Ovary (tissue), 9 donors: Measurements from ENCODE around the gene IL3RA. TPM values are rescaled to one million over a fixed set of nuclear protein-coding genes. Genes with fewer than 3 reads are reported as not detected.
A peak's percentile ranks its signal among the peaks of the same experiment; 100 is the strongest.

Source experiments
- DNase-seq, 5 donors: peaks; one replicate each; pipeline ENCODE4 v3.0.0-alpha.2; 2019 to 2020
- H3K27ac ChIP-seq, 2 donors: fragments of 200-600 bp; one replicate each; pipeline versions ENCODE4 v1.5.1 to v1.8.0; 2019 to 2022
- H3K27me3 ChIP-seq: fragments of 200-600 bp; one replicate; pipeline ENCODE4 v1.8.0; 2022
- H3K36me3 ChIP-seq: fragments of 200-600 bp; sonication (generic); one replicate; pipeline ENCODE4 v1.5.1; 2019
- H3K4me1 ChIP-seq: one replicate; pipeline ENCODE4 v1.8.1; 2013; ENCODE audit warnings: mild to moderate bottlenecking, moderate library complexity; ENCODE audit not compliant: insufficient read depth
- H3K4me3 ChIP-seq: fragments of 200-600 bp; sonication (generic); one replicate; pipeline ENCODE4 v1.5.1; 2017
- H3K9me3 ChIP-seq, 2 donors: fragments of 200-600 bp in 1 of 2; sonication (generic) in 1 of 2; one replicate each; pipeline versions ENCODE4 v1.5.1 to v1.8.1; 2013 to 2019; ENCODE audit warnings: mild to moderate bottlenecking in 1 of 2, moderate library complexity in 1 of 2
- CTCF ChIP-seq, 3 donors: fragments of 450-650 bp in 2 of 3; fragments of 200-600 bp in 1 of 3; IDR thresholded peaks; one replicate each; pipeline versions ENCODE4 v1.5.1 to v1.8.0; 2016 to 2022; ENCODE audit warnings: antibody characterized with exemption in 3 of 3, mild to moderate bottlenecking in 1 of 3
- EP300 ChIP-seq: sonication (generic); formaldehyde crosslinking; IDR thresholded peaks from one replicate; pipeline ENCODE4 v1.6.1; 2017; ENCODE audit warnings: antibody characterized with exemption
- POLR2A ChIP-seq: fragments of 450-650 bp; IDR thresholded peaks from one replicate; pipeline ENCODE4 v1.6.1; 2017; ENCODE audit warnings: antibody characterized with exemption, mild to moderate bottlenecking, moderate library complexity
- WGBS, 3 donors: extraction: QIAGEN DNeasy Blood & Tissue Kit in 1 of 3; methylation state at CpG; one replicate each; pipeline versions ENCODE4 v1.1.5 to v1.1.7; 2013 to 2017; 5-methylcytosine and 5-hydroxymethylcytosine counted together
- intact Hi-C, 4 donors: fragments of 100-400 bp; cut with DNase I; formaldehyde crosslinking; loops; one replicate each; pipeline versions ENCODE4 v1.11.0 to v1.15.1; 2022 to 2023
- microRNA counts: library from miRNA; unstranded; fragments of <30 nt; microRNA quantifications from one replicate; lab custom pipeline; 2016
- microRNA-seq, 3 donors: library from miRNA; unstranded; fragments of <30 nt; microRNA quantifications; one replicate each; pipeline versions ENCODE4 to v1.2.0, GENCODE V29; 2019 to 2020
- polyA plus RNA-seq, 2 donors: library from polyadenylated mRNA; stranded (reverse); fragments of 200-250 nt in 1 of 2; fragments of 350-450 nt in 1 of 2; fragmentation: Illumina TruSeq in 1 of 2; extraction: RNeasy Lipid Tissue Mini Kit (QIAGEN cat#74804) in 1 of 2; gene quantifications; one replicate each; pipeline ENCODE4 v1.2.3, GENCODE V29; 2013 to 2014
- small RNA-seq: library from RNA; depleted of rRNA; stranded (forward); fragments of <200 nt; gene quantifications from one replicate; pipeline ENCODE3, GENCODE V24; 2016
- total RNA-seq, 7 donors: library from RNA; depleted of rRNA in 2 of 7; stranded (reverse); fragments of >200 nt in 2 of 7; fragmentation: NEBNext Ultra II Directional in 3 of 7; extraction: Animal tissue kit (Norgen Biotek cat#: 25700) in 3 of 7; gene quantifications; one replicate each; pipeline versions ENCODE4 v1.1.0 to v1.2.4, GENCODE V29; 2016 to 2023
- donor health status: DM: no; HTN: no; CAD: no; lungs with moderate emphysema.
- donor health status: DM: no; HTN: no; CAD: no.
- donor health status: Bipolar disorder and iron deficiency.
- donor health status: DM: yes; HTN: yes; CAD: no.
- donor health status: DM: no; HTN: no; CAD: no.
- donor health status: DM: yes; HTN: yes; CAD: no.

IL3RA gene
- total and polyA plus RNA-seq, 9 donors = 0.12 to 5.1 (median 2.0) TPM

GRCh38 chrX:1430451-1430850 is 93.9 kb downstream of the IL3RA start:
- no peaks in the 10 kb centered on the region for H3K36me3 ChIP-seq
- WGBS, 3 donors = 96 to 98% (median 97%) methylated on average over 10 of the region's 10 CpGs
- intact Hi-C loops = no loop called here
- no peaks in the 10 kb centered on the region for H3K9me3 ChIP-seq
- H3K27ac ChIP-seq = no peak overlapping the region
- no peaks in the 10 kb centered on the region for H3K4me1 ChIP-seq
- H3K4me3 ChIP-seq = no peak overlapping the region
- TF ChIP-seq EP300 (no peak), CTCF (IDR thresholded peaks at IDR 0.05) (no peak), POLR2A (no peak)
- no peaks in the 10 kb centered on the region for H3K27me3 ChIP-seq
- peak in 1 of 5 donors; percentile 7 for DNase-seq

MicroRNAs within 50 kb of the gene (microRNA counts, 767-probe panel; counts per million panel counts)
- microRNA hsa-miR-3690 (lab: Ali Mortazavi, UCI) = 530 counts per million, percentile 78 among the panel's probes with 10 or more counts

Small RNAs within 50 kb of the gene (microRNA-seq; reads per million reads assigned to microRNA genes)
- 0 reads per million in 3 donors for gene MIR3690

Small RNAs within 50 kb of the gene (small RNA-seq; reads per million reads assigned to genes)
- not detected for gene MIR3690
- gene RNA5SP498 = not detected

Other genes with a start within 250 kb of the IL3RA start
- not detected for gene CRLF2, start 124.1 kb upstream of the IL3RA start, total RNA-seq
- under 1 TPM in 1 of 2 donors, not detected in 1; 0.25 TPM for gene CRLF2, start 124.1 kb upstream of the IL3RA start, polyA plus RNA-seq
- gene CSF2RA, start 68.0 kb upstream of the IL3RA start, total RNA-seq = 1 to 10 TPM in 6 of 7 donors, under 1 TPM in 1; 0.73 to 5.2 (median 2.2) TPM
- 1 to 10 TPM; 1.3 to 8.0 TPM for gene CSF2RA, start 68.0 kb upstream of the IL3RA start, polyA plus RNA-seq
- gene SLC25A6, start 55.3 kb downstream of the IL3RA start, total RNA-seq = 100 to 1,000 TPM; 473 to 630 (median 519) TPM
- 100 to 1,000 TPM; 105 to 703 TPM for gene SLC25A6, start 55.3 kb downstream of the IL3RA start, polyA plus RNA-seq
- 10 to 100 TPM; 23.1 to 48.9 (median 40.7) TPM for gene ASMTL, start 116.1 kb downstream of the IL3RA start, total RNA-seq
- 10 to 100 TPM; 21.3 to 45.4 TPM for gene ASMTL, start 116.1 kb downstream of the IL3RA start, polyA plus RNA-seq
- 1 to 10 TPM in 3 of 7 donors, under 1 TPM in 4; 0.48 to 1.3 (median 0.99) TPM for gene P2RY8, start 200.4 kb downstream of the IL3RA start, total RNA-seq
- 1 to 10 TPM in 1 of 2 donors, under 1 TPM in 1; 0.54 to 1.4 TPM for gene P2RY8, start 200.4 kb downstream of the IL3RA start, polyA plus RNA-seq